Ureter (tissue), 1 donor: Measurements from ENCODE around the gene ZNF438. TPM values are rescaled to one million over a fixed set of nuclear protein-coding genes. Genes with fewer than 3 reads are reported as not detected.

Experiments used
- DNase-seq: peaks from one replicate; pipeline ENCODE4 v3.0.0-alpha.2; 2020; ENCODE audit warnings: low spot score
- total RNA-seq: library from RNA; stranded (reverse); gene quantifications from one replicate; pipeline ENCODE4 v1.2.4, GENCODE V29; 2023
- donor health status: DM: yes; HTN: yes; CAD: no.

The ZNF438 gene
- total RNA-seq, 1 donor from 2014 or later: 11.2 TPM

DNA sequence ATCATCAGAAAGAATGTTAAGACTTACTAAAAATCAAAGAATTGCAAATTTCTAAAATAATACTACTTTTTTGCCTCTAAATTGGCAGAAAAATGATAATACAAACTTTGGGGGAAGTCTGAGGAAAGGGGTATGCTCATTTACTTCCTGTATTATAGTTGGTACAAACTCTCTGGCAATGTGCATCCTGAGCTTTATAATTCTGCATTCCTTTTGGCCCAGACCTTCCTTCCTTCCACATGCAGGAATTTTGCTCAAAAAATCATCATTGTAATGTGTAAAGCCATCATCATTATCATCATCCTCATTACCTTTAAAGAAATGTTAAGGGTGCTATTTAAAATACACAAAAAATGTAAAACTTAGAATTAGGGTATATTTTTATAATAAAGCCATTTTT lies 148.5 kb downstream of the ZNF438 start:
- no peak for DNase-seq

DNA sequence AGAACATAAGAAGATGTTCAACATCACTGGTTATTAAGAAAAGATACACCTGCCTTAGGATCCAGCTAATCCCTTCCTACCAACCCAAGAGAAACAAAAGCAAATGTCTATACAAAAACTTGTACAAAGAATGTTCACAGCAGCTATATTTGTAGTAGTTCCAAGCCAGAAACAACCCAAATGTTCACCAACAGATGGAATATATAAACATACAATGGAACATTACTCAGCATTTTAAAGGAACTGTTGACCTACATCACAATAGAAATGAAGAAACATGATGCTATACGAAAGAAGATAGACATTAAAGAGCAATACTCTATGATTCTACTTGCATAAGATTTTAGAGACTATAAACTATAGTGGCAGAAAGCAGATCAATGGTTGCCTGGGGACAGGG lies 149.4 kb downstream of the ZNF438 start:
- no peak for DNase-seq

GRCh38 chr10:30878920-30879319 lies 152.7 kb downstream of the ZNF438 start:
- DNase-seq: no peak

GRCh38 chr10:30877111-30877510 lies 154.6 kb downstream of the ZNF438 start:
- no peak for DNase-seq

- no peak for DNase-seq
These were observed 158.3 kb downstream of the ZNF438 start for GRCh38 chr10:30873411-30873810.

- DNase-seq: no peak
These were observed 160.8 kb downstream of the ZNF438 start for GRCh38 chr10:30870896-30871295.

DNA sequence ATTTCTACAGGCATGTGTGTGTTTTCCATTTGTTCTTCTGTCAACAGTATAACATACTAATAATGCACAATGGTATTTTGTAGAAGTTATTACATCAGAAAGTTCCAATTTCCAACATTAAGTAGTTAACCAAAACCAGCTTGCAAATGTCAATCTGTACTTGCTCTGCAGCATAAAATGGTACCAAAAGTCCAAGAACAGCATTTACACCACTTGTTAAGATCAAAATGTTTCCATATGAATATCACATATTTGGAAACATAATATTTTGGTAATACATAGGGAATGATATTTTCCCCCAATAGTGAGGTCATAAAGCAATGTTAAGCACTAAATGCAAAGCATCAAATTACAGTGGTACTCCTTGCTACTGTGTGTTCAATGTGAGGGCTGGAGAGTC lies 162.1 kb downstream of the ZNF438 start:
- no peak for DNase-seq

DNA sequence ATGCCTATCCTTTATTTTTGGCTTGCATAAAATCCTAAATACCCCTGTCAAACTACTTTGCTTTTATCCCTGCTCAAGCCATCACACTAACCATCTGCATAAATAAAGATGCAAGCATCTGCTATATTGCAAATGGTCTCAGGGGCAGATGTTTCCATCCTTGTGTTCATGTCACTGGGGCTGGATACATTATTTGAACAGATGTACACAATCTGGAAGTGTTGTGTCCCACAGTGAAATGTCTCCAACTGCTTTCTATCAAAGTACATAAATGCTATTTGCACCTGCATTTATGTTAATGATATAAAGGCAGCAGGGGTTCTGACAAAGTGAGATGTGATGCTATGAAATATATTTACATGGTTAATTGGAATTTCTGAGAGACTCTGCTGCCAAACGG lies 163.1 kb downstream of the ZNF438 start:
- DNase-seq: no peak

GRCh38 chr10:30866896-30867295 lies 164.8 kb downstream of the ZNF438 start:
- no peak for DNase-seq

- no peak for DNase-seq
These were observed 166.3 kb downstream of the ZNF438 start for GRCh38 chr10:30865141-30865926.

DNA sequence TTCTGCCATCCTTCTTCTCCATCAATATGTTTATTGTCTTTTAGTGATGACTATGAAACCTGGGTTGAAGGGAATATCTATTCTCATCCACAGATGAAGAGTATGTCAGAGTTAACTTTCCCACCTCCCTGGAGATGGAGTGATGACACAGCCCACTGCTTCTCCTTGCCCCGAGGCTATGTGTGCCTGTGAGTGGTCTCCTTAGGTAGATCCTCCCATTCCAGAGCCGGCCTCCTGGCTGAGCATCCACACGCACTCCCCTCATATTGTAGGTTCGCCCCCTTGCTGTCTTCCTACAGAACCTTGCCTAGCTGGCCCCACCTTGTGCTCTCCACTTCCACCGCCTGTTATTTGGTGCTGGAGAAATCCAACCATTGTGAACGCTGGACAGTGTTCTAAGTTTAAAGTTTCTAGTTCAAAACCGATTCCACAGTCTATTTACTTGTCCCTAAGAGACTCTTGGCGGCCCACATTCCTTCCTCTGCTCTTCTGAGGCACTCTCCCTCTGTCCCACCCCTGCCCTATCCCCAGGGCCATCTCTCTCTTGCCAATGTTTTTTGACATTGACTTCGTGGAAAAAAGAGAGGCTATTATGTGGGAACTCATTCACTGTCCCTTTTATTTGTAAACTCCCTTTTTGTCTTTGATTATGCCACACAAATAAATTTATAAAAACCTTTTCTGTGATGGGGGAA lies 168.0 kb downstream of the ZNF438 start:
- DNase-seq: no peak

- DNase-seq: no peak
These were observed 169.2 kb downstream of the ZNF438 start for GRCh38 chr10:30862486-30862885.

- DNase-seq: no peak
These were observed 169.7 kb downstream of the ZNF438 start for GRCh38 chr10:30861976-30862375.

DNA sequence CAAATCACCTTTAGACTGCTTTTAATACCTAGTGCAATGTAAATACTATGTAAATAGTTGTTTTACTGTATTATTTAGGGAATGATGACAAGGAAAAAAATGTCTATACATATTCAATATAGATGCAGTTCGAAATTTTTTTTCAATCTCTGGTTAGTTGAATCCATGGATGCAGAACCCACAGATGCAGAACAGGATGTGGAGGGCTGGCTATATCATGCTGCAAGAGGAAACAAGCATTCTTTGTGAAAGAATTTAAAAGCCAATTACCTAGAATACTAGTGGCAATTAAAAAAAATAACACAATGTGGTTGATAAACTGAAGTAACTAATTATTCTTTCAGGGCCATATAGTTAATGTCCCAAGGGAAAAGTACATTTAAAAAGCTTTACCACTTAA lies 170.4 kb downstream of the ZNF438 start:
- no peak for DNase-seq

DNA sequence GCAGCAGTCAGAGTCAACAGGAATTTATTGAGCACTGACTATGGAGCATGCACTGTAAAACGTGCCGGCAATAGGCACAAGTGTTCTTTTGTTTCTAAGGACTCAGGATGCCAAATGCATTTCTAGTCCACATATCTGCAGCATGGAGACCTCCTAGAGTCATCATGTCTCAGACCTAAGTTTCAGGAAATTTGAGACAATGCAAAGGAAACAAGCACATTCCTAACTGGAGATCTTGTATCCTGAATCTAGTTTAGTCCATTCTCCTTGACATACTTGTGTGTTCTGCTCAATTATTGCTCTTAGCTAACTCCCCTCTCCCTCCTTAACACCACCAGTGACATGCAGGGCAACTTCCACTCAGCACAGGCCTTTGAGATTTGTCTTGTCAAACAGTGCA lies 173.2 kb downstream of the ZNF438 start:
- DNase-seq: no peak

DNA sequence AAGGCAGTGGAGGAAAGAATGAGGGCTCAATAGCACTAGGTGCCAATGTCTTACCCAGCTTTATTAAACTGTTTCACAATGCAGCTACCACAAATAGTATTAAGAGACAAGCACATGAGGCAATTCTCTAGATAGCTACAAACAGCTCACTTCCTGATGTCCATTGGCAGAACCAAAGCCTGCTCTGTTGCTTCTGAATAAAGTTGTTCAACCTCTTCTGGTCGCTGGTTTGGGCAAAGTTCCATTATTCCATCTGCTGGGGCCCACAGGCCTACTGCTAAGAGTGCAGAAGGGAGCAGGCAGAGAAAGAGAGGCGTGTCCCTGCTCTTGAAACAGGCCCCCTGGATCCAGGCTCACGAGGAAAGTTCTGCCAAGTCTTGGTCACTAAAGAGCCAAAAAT lies 173.9 kb downstream of the ZNF438 start:
- peak; percentile 66 for DNase-seq

- no peak for DNase-seq
These were observed 176.5 kb downstream of the ZNF438 start for GRCh38 chr10:30855131-30855530.

GRCh38 chr10:30854656-30855055 lies 177.0 kb downstream of the ZNF438 start:
- no peak for DNase-seq

DNA sequence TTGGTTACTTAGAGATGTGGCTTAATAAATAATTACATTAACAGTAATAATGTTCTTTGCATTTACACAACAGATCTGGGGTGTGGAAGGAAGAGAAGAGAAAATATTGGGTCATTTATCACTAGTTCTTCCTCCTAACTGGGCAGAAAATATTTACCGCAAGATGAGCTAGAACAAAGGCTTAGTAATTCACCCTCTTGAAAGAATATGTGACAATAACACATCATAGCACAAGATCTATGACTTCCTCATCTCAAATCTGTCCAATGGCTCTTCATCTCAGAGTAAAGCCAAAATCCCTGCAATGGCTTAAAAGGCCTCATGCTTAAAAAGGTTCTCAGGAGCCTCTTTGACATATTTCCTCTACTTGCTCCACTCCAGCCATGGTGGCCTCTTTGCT lies 178.6 kb downstream of the ZNF438 start:
- no peak for DNase-seq

DNA sequence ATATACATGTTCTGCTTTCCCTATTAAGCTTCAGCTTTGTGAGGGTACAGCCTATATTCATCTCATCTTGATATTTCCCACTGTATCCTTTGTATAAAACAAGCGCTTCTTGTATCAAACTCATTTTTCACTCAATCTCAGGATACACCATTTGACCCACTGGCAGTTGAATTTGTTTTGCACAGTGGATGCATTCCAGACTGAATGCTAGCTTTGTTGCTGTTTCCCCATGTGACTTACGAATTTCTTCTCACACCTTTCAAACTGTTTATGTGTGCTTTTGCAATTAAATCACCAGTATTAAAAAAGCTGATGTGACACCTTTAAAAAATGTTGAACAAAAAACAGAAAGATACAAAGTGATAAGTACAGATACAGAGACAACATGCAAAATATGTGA lies 180.9 kb downstream of the ZNF438 start:
- no peak for DNase-seq

- DNase-seq: no peak
These were observed 182.2 kb downstream of the ZNF438 start for GRCh38 chr10:30849231-30850035.

DNA sequence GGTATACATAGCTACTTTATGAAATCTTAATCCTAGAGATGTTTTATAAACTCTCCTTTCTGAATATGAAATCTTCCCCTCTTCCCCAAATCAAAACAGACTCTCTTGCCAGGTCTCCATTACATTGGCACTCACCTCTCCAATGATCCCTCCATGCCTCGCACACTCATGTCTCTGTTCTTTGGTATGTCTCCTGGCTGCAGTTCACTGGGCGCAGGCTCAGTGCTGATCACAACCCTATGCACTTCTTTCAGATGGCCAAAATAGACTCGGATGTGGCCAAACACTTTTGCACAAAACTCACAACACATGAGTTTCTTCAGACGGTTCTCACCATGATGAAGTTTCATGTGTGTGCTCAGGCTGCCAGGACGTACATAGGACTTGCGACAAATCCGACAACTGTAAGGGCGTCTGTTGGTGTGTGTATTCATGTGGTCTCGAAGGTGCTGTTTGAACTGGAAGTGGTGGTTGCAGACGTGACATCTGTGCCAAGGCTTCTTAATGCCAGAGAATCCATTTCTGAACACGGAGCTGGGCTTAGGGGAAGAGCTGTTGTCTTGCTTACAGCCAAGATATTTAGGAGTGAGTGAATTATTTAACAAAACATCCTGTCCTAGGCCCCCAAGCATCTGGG lies 183.2 kb downstream of the ZNF438 start:
- no peak for DNase-seq
